ENCODE measurements around the gene AP3B2.

AP3B2 gene

GRCh38 chr15:82688691-82689090 lies 21.0 kb downstream of the AP3B2 start:
- TF ChIP-seq CTCF (IDR thresholded peaks at IDR 0.05; ENCODE audit: insufficient read depth, low read length, missing control alignments), result no peak
- no peak for DNase-seq (ENCODE audit: low read depth, low spot score)
- H3K4me3 ChIP-seq (ENCODE audit: low read depth, low read length), result no peak overlapping the region
- CTCF ChIA-PET, result no interaction called here
- POLR2A ChIA-PET, result no interaction called here

- CTCF ChIA-PET, result interaction anchor here (1.0 kb wide), 1 partner anchor 141 kb away, joined by 3 read pairs; the partner anchor contains the start of gene RPS17
- POLR2A ChIA-PET, result no interaction called here
- no peak overlapping the region for H3K4me3 ChIP-seq (ENCODE audit: low read depth, low read length)
- no peak for DNase-seq (ENCODE audit: low read depth, low spot score)
- no peak for TF ChIP-seq CTCF (IDR thresholded peaks at IDR 0.05; ENCODE audit: insufficient read depth, low read length, missing control alignments)
These were observed 28.3 kb downstream of the AP3B2 start for GRCh38 chr15:82681371-82681770.

GRCh38 chr15:82680200-82681102 lies 29.2 kb downstream of the AP3B2 start:
- no peak overlapping the region for H3K4me3 ChIP-seq (ENCODE audit: low read depth, low read length)
- CTCF ChIA-PET, result no interaction called here
- POLR2A ChIA-PET, result no interaction called here
- no peak for DNase-seq (ENCODE audit: low read depth, low spot score)
- TF ChIP-seq CTCF (IDR thresholded peaks at IDR 0.05; ENCODE audit: insufficient read depth, low read length, missing control alignments), result no peak

- no peak overlapping the region for H3K4me3 ChIP-seq (ENCODE audit: low read depth, low read length)
- no peak for TF ChIP-seq CTCF (IDR thresholded peaks at IDR 0.05; ENCODE audit: insufficient read depth, low read length, missing control alignments)
- ChIA-PET POLR2A (no interaction called here), CTCF (no interaction called here)
- no peak for DNase-seq (ENCODE audit: low read depth, low spot score)
These were observed 30.0 kb downstream of the AP3B2 start for GRCh38 chr15:82679626-82680199.

DNA sequence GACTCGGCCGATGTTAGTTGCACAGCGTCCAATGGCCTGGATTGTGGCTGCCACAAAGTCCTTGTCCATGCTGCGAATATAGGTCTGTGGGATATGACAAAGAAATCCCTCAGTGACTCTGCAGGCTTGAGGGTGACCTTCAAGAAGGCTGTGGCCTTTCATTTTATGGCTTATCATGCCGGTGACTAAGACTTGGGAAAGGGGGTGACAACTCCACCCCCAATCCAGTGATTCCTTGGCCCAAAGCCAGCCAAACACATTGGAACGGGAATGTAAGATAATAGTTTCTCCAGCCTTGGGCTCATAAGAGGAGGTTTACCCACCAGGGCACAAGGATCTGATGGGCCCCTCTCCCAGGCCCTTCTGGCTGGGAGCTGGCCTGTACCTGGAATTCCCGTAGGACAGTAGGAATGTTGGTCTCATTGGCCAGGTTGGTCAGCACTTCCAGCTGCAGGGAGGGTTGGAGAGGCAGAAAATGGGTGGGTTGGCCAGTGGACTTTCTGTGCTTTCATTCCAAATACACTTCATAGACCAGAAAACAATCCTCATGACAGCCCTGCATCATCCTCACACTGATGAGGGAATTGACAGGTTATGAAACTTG lies 31.9 kb downstream of the AP3B2 start:
- CTCF ChIA-PET, result no interaction called here
- no peak for TF ChIP-seq CTCF (IDR thresholded peaks at IDR 0.05; ENCODE audit: insufficient read depth, low read length, missing control alignments)
- H3K4me3 ChIP-seq (ENCODE audit: low read depth, low read length), result no peak overlapping the region
- POLR2A ChIA-PET, result no interaction called here
- DNase-seq (ENCODE audit: low read depth, low spot score), result no peak

DNA sequence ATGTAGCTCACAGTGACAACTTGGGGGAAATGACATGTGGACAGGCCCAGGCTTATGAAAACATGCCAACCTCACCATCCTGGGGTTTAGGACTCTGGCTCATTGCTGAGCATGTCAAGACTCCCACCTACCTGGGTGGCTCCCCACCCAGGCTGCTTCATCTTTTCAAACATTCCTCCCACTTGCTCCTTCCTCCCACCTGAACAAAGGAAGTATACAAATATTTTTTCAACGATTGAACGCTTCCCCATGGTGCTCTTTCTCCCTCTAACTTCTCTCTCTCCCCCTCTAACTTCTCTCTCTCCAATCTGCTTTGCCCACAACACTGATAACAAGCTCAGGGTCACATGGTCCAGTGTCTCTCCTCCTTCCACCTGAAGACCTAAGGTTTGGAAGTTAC lies 34.8 kb downstream of the AP3B2 start:
- TF ChIP-seq CTCF (IDR thresholded peaks at IDR 0.05; ENCODE audit: insufficient read depth, low read length, missing control alignments), result no peak
- H3K4me3 ChIP-seq (ENCODE audit: low read depth, low read length), result no peak overlapping the region
- CTCF ChIA-PET, result no interaction called here
- DNase-seq (ENCODE audit: low read depth, low spot score), result no peak
- POLR2A ChIA-PET, result no interaction called here

All from AG04449 (cell line).